Dermis blood vessel endothelial cell (primary cell): ENCODE data around the gene MRPL14. TPM values are rescaled to one million over a fixed set of nuclear protein-coding genes. Genes with fewer than 3 reads are reported as not detected.
"Not testable (repeated sequence)": the region's sequence is repeated elsewhere in the genome, so short reads cannot be mapped to it uniquely, and the experiment has no call there.

Experiments
- DNase-seq: peaks from one replicate; pipeline ENCODE4 v3.0.0; 2010
- total RNA-seq: library from RNA; depleted of rRNA; stranded (reverse); fragments of >200 nt; gene quantifications from 2 replicates; pipeline ENCODE4 v1.2.3, GENCODE V29; 2014

The MRPL14 gene
- total RNA-seq, 1 donor from 2014 or later = 75.4 TPM

- no peak for DNase-seq
Measured at GRCh38 chr6:44149369-44150012, 22.2 kb upstream of the MRPL14 start.

- no peak for DNase-seq
Measured at GRCh38 chr6:44148306-44148705, 21.1 kb upstream of the MRPL14 start.

GRCh38 chr6:44147256-44147655, 20.0 kb upstream of the MRPL14 start:
- DNase-seq = no peak

GRCh38 chr6:44146685-44147084, 19.4 kb upstream of the MRPL14 start:
- DNase-seq = no peak

GRCh38 chr6:44145839-44146238, 18.6 kb upstream of the MRPL14 start:
- DNase-seq = no peak

- not testable (repeated sequence) for DNase-seq
Measured at GRCh38 chr6:44144536-44144935, 17.3 kb upstream of the MRPL14 start.

- DNase-seq = no peak
Measured at GRCh38 chr6:44143731-44144130, 16.5 kb upstream of the MRPL14 start.

GRCh38 chr6:44142835-44143234, 15.6 kb upstream of the MRPL14 start:
- no peak for DNase-seq

GRCh38 chr6:44139351-44139743, 12.1 kb upstream of the MRPL14 start:
- DNase-seq = no peak

- no peak for DNase-seq
Measured at GRCh38 chr6:44138717-44139350, 11.6 kb upstream of the MRPL14 start.

- no peak for DNase-seq
Measured at GRCh38 chr6:44135875-44136274, 8.6 kb upstream of the MRPL14 start.

- DNase-seq = no peak
Measured at GRCh38 chr6:44135173-44135758, 8.0 kb upstream of the MRPL14 start.

- no peak for DNase-seq
Measured at GRCh38 chr6:44133981-44134711, 6.9 kb upstream of the MRPL14 start.

- DNase-seq = peak; percentile 47
Measured at GRCh38 chr6:44133003-44133931, 6.0 kb upstream of the MRPL14 start.

GRCh38 chr6:44132476-44132875, 5.2 kb upstream of the MRPL14 start:
- no peak for DNase-seq

GRCh38 chr6:44131892-44132291, 4.6 kb upstream of the MRPL14 start:
- no peak for DNase-seq

- DNase-seq = no peak
Measured at GRCh38 chr6:44129841-44130322, 2.6 kb upstream of the MRPL14 start.

- peak; percentile 61 for DNase-seq
Measured at GRCh38 chr6:44128020-44128917, 1.0 kb upstream of the MRPL14 start.

- peak; percentile 64 for DNase-seq
Measured at GRCh38 chr6:44126320-44127149, 717 bp downstream of the MRPL14 start.

GRCh38 chr6:44123544-44123943, 3.7 kb downstream of the MRPL14 start:
- DNase-seq = no peak
